IPS DF 4.7 (cell line): Measurements from ENCODE around the gene SURF1.

Source experiments
- DNase-seq: peaks from one replicate; pipeline ENCODE4 v3.0.0-alpha.2; 2013; ENCODE audit warnings: low spot score; ENCODE audit errors: extremely low read depth

The SURF1 gene

DNA sequence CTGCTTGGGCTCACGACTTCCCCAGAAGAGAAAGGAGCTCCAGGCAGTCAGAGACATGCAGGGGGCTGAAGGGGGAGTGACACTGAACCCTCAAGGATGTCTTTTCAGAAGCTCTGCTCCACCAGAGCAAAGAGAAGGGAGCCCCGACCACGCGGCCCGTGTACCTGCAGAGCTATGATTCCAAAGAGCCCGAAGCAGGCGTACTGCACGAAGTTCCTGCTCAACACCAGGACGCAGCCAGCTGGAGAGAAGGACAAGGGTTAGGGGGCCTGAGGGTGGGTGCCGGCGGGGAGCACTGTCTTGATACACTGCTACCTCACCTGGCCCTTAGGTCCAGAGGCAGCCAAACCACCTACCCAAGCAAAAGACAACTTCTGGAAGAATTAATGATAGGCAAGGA lies 10.1 kb upstream of the SURF1 start:
- no peak for DNase-seq

DNA sequence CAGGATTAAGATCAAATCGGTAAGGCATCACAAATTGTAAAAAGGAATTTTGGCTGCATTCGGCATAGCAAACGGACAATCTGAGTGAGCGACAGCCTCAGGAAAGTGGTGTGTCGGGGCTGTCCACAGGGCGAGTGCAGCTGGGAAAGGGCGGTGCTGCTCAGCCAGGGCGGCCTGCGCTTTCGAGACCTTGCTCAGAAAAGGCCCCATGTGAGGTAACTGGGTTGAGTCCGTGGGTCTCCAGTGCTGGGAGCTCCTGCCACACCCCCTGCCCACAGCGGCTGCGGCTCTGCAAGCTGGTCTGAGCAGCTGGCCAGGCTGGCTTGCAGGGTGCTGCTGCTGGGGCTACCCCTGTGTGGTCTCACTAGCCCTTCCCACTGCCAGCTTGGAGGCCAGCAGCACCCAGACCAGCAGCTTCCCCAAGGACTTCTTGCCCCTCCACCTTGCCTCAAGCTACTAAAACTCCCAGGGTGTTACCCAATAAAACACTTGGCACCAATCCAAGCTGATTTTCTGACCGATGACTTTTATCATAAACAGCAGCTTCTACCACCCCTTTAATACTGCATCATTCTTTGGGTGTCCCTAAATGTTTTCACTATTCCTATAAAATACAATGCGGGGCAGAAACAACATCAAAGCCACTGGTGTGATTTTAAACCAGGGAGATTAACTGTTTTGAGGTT lies 6.2 kb upstream of the SURF1 start:
- DNase-seq = no peak

GRCh38 chr9:133361507-133362092 lies 5.3 kb upstream of the SURF1 start:
- DNase-seq = no peak

DNA sequence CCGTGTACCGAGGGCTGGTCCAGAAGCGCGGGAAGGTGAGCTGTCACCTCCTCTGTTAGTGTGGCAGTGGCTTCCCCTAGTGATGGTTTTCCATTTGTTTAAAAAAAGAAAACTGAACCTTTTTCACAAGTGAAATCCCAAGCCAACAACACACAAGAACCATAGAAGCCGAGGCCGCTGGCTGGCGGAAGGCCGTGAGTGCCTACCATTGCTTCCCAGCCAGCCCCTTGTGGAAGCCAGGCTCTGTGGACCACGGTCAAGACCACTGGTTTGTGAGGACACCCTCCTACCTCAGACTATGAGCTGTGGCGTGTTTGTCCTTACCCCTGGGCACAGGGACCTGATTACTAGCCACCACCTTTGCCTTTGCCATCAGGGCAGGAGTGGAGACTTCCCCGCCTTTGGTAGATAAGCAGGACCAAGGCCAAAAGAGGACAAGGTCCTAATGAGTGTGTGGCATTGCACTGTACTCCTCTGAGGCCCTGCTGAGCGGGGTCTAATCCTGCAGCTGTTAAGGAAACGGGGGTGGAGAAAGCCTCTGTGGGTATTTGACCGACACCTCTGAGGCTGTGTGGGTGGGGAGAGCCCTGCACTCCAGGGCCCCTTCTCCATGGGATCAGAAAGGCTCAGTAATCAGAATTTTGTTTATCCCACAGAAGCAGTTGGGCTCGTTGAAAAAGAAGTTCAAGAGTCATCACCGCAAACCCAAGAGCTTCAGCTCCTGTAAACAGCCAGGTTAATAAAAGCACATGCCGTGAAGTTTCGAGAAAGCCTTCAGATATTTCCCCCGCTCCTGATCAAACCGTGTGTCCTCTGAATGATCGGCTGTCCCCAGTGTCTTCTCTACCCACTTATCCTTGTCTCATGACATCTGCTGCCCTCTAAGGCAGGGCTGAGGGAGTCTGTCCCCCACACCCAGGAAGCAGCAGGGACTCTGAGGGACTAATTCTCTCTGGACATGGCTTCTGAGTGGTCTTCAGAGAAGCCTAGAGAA lies 4.4 kb upstream of the SURF1 start:
- no peak for DNase-seq

DNA sequence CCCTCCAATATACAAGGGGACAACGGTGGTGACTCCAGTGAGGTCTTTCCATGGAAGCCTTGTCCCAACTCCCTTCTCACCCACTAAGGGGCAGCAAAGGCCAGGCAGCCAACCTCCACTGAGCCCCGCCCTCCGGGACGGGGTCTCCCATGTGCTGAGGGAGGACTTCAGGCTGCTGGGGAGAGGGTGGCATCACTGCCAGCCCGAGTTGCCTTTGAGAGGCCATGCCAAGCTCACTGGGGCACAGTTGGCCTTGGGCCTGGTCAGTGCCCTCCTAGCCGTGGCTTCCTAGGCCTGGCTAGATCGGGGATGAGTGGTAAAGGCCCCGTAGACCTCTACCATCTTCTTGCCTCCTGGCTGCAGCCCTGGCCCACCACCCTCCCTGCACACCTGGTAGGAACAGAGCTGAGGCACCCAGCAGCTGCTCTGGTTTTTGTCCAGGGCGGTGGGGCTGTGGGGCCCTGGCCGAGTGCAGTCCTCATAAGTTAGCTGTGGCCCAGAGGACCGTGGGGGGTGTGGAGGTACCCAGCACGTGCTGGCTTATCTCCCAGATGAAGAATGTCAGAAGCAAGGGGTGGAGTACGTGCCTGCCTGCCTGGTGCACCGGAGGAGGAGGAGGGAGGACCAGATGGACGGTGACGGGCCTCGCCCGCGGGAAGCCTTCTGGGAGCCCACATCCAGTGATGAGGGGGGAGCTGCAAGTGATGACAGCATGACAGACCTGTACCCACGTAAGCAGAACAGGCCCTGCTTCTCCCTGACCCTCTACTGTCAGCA lies 3.3 kb upstream of the SURF1 start:
- no peak for DNase-seq

- DNase-seq = no peak
These were observed 1.4 kb upstream of the SURF1 start for GRCh38 chr9:133357656-133358055.

GRCh38 chr9:133355881-133356357 lies 368 bp downstream of the SURF1 start:
- no peak for DNase-seq

DNA sequence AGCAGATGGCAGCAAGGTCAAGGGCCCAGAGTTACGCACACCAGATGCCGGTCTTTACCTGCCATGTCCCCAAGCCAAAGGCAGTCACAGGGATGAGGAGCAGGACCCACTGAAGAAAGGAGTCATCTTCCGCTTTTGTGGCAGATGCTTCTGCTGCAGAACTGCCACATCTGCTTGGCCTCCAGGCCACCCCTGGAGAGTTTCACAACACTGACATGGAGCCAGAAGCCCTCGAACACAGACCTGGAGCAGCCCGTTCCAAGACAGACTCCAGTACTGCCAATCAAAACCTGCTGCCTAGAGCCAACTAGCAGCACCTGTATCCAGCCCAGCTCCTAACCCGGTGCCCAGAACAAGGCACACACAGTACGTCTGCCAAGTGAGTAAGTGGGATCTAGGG lies 1.5 kb downstream of the SURF1 start:
- DNase-seq = no peak

GRCh38 chr9:133353548-133353947 lies 2.7 kb downstream of the SURF1 start:
- DNase-seq = no peak

- DNase-seq = no peak
These were observed 3.5 kb downstream of the SURF1 start for GRCh38 chr9:133352635-133353340.

- no peak for DNase-seq
These were observed 4.2 kb downstream of the SURF1 start for GRCh38 chr9:133351908-133352634.

GRCh38 chr9:133351526-133351907 lies 4.8 kb downstream of the SURF1 start:
- DNase-seq = no peak

DNA sequence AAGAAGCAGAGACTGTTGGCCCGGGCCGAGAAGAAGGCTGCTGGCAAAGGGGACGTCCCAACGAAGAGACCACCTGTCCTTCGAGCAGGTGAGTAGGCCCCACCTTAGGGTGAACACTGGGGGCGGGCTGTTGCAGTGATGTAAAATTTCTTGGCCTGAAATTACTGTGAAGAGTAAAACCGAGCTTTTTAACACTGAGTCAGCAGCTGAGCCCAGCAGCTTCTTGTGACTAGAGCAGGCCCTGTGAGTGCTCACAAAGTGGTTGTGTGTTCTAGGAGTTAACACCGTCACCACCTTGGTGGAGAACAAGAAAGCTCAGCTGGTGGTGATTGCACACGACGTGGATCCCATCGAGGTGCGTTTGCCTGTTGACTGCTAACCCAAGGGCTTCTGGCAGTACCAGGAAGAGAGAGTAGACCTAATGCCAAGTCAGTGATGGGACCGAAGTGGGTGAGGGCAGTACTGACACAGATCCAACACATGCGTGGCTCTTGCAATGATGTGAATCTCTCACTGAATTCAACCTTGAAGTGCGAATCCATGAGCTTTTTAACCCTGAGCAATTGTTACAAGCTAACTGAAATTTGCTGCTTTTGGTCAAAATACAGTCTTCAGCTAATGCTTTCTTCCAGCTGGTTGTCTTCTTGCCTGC lies 6.2 kb downstream of the SURF1 start:
- no peak for DNase-seq

GRCh38 chr9:133348718-133349573 lies 7.3 kb downstream of the SURF1 start:
- DNase-seq = no peak

DNA sequence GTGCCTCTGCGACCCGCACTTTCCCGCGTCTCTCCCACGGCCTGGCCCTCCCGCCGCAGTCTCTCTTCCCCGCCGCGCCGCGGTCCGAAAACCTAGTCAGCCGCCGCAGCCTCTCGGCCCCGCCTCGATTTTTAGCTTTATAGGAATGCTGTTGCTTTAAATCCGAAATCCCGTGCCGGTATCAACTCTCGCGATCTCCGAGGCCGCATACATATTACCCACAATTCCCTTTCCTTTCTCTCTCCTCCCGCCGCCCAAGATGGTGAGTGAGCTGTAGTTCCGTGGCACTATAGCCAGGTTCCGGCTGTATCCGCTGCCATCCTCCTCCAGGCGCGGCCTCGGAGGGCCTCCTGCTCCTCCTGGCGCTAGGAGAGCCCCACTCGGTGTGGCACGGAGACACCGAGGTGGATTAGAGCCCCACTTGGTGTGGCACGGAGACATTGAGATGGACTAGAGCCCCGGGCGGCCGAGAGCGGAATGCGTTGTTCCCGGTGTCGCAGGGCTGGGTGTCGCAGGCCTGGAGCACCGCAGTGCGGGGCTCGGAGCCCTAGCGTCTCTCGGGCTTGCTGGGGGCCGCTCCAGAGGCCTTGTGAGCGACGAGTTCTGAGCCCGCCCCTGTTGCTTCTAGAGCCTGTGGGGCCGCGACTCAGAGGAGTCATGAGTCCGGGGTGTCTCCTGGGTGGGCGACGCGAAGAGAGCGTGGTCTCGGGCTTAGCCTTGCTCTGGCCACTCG lies 8.1 kb downstream of the SURF1 start, which contains the start of the genes MED22 and RPL7A:
TSS of gene MED22 (minus strand) at position 147 of the 733 bp plus-strand sequence. CDS start 1,469 bp downstream, outside the sequence.
TSS of gene RPL7A (plus strand) at position 234 of the 733 bp plus-strand sequence. CDS start at position 260, 26 bp downstream.
- DNase-seq = no peak

DNA sequence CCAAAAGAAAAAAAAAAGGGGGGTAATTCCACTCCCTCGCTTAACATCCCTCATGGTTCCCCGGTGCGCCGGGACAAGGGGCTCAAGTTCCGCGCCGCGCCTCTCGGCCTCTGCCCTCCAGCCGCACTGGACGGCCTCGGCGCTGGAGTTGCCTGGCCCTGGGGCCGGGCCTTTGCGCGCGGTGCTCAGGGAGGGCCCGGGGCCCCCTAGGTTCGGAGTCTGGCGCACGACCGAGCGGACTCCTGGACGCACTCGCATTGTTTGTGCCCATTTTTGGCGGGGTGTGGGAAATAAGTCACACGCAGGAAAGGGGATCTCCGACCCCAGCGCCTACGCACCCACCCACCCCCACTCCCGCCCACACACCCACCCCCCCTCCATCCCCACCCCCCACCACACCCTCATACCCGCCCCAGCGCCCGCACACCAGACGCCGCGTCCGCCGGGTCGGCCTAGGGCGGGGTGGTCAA lies 8.7 kb downstream of the SURF1 start:
- no peak for DNase-seq

- no peak for DNase-seq
These were observed 10.1 kb downstream of the SURF1 start for GRCh38 chr9:133346021-133346785.
